ENCODE results near the gene TEX35.

The TEX35 gene

GRCh38 chr1:178510155-178510554, 2.8 kb upstream of the TEX35 start:
- TF ChIP-seq, protein P1, sequence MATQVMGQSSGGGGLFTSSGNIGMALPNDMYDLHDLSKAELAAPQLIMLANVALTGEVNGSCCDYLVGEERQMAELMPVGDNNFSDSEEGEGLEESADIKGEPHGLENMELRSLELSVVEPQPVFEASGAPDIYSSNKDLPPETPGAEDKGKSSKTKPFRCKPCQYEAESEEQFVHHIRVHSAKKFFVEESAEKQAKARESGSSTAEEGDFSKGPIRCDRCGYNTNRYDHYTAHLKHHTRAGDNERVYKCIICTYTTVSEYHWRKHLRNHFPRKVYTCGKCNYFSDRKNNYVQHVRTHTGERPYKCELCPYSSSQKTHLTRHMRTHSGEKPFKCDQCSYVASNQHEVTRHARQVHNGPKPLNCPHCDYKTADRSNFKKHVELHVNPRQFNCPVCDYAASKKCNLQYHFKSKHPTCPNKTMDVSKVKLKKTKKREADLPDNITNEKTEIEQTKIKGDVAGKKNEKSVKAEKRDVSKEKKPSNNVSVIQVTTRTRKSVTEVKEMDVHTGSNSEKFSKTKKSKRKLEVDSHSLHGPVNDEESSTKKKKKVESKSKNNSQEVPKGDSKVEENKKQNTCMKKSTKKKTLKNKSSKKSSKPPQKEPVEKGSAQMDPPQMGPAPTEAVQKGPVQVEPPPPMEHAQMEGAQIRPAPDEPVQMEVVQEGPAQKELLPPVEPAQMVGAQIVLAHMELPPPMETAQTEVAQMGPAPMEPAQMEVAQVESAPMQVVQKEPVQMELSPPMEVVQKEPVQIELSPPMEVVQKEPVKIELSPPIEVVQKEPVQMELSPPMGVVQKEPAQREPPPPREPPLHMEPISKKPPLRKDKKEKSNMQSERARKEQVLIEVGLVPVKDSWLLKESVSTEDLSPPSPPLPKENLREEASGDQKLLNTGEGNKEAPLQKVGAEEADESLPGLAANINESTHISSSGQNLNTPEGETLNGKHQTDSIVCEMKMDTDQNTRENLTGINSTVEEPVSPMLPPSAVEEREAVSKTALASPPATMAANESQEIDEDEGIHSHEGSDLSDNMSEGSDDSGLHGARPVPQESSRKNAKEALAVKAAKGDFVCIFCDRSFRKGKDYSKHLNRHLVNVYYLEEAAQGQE (IDR thresholded peaks at IDR 0.05; ENCODE audit: insufficient read depth in 1 of 2, low read depth in 2 of 2, low read length in 2 of 2): no peak
- no peak for TF ChIP-seq SIN3A (IDR thresholded peaks at IDR 0.05; ENCODE audit: borderline replicate concordance, insufficient read depth, low read length)
- no peak for TF ChIP-seq TAF1 (IDR thresholded peaks at IDR 0.05; ENCODE audit: borderline replicate concordance, insufficient read depth, low read length)
- no peak for TF ChIP-seq FOXP2 (optimal IDR thresholded peaks at IDR 0.05; ENCODE audit: borderline replicate concordance, extremely low read depth, extremely low read length, insufficient read depth)
- TF ChIP-seq POLR2AphosphoS5 (IDR thresholded peaks at IDR 0.05; ENCODE audit: low read depth, low read length): no peak

- TF ChIP-seq TAF1 (IDR thresholded peaks at IDR 0.05; ENCODE audit: borderline replicate concordance, insufficient read depth, low read length) (no peak), FOXP2 (optimal IDR thresholded peaks at IDR 0.05; ENCODE audit: borderline replicate concordance, extremely low read depth, extremely low read length, insufficient read depth) (no peak), POLR2AphosphoS5 (IDR thresholded peaks at IDR 0.05; ENCODE audit: low read depth, low read length) (no peak), SIN3A (IDR thresholded peaks at IDR 0.05; ENCODE audit: borderline replicate concordance, insufficient read depth, low read length) (no peak)
- TF ChIP-seq, protein P1 (IDR thresholded peaks at IDR 0.05; ENCODE audit: insufficient read depth in 1 of 2, low read depth in 2 of 2, low read length in 2 of 2): no peak
Measured at GRCh38 chr1:178513278-178513983, 522 bp downstream of the TEX35 start.

DNA sequence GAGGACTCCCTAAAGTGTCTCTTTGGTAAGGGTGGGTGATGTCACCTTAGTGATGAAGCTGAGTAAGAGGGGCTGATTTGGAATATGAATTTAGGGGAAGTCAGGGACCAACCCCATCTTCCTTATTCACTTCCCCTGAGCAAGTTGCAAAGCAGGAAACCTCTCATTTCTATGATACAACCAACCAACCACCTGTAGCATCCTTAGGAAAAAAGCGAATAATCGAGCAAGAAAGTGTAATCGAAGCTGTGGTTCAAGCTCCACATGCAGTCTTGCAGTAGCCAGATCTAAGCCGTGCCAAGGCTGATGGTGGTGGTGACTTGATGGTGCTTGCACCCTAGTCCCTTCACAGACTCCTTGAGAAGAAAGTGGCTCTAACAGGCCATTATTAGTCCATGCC, 3.2 kb downstream of the TEX35 start:
- no peak for TF ChIP-seq TAF1 (IDR thresholded peaks at IDR 0.05; ENCODE audit: borderline replicate concordance, insufficient read depth, low read length)
- TF ChIP-seq POLR2AphosphoS5 (IDR thresholded peaks at IDR 0.05; ENCODE audit: low read depth, low read length): no peak
- no peak for TF ChIP-seq SIN3A (IDR thresholded peaks at IDR 0.05; ENCODE audit: borderline replicate concordance, insufficient read depth, low read length)
- TF ChIP-seq FOXP2 (optimal IDR thresholded peaks at IDR 0.05; ENCODE audit: borderline replicate concordance, extremely low read depth, extremely low read length, insufficient read depth): no peak
- TF ChIP-seq, protein P1 (IDR thresholded peaks at IDR 0.05; ENCODE audit: insufficient read depth in 1 of 2, low read depth in 2 of 2, low read length in 2 of 2): no peak

- TF ChIP-seq POLR2AphosphoS5 (IDR thresholded peaks at IDR 0.05; ENCODE audit: low read depth, low read length) (no peak), TAF1 (IDR thresholded peaks at IDR 0.05; ENCODE audit: borderline replicate concordance, insufficient read depth, low read length) (no peak), SIN3A (IDR thresholded peaks at IDR 0.05; ENCODE audit: borderline replicate concordance, insufficient read depth, low read length) (no peak)
Measured at GRCh38 chr1:178518894-178519293, 6.0 kb downstream of the TEX35 start.

DNA sequence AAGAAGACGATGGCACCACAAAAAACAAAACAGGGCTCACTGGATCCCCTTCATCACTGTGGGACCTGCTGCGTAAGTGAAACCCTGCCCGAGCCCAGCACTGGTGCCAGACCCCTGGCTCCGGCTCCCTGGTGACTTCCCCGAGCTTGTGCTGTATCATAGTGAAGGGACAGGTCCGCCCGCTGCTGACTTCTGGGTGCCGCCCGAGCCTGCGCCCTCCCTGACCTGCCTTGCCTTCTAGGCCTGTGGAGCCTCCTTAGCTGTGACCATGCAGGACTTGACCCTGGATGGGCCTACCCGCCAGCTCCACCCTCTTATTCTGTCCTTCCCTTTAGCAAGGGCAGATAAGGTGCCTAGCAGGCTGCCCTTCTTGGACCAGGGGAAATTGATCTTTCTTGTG, 7.9 kb downstream of the TEX35 start:
- no peak for TF ChIP-seq POLR2AphosphoS5 (IDR thresholded peaks at IDR 0.05; ENCODE audit: low read depth, low read length)

GRCh38 chr1:178521241-178521640, 8.3 kb downstream of the TEX35 start:
- TF ChIP-seq SIN3A (IDR thresholded peaks at IDR 0.05; ENCODE audit: borderline replicate concordance, insufficient read depth, low read length): no peak
- no peak for TF ChIP-seq FOXP2 (optimal IDR thresholded peaks at IDR 0.05; ENCODE audit: borderline replicate concordance, extremely low read depth, extremely low read length, insufficient read depth)
- TF ChIP-seq TAF1 (IDR thresholded peaks at IDR 0.05; ENCODE audit: borderline replicate concordance, insufficient read depth, low read length): no peak
- TF ChIP-seq, protein P1 (IDR thresholded peaks at IDR 0.05; ENCODE audit: insufficient read depth in 1 of 2, low read depth in 2 of 2, low read length in 2 of 2): no peak
- TF ChIP-seq POLR2AphosphoS5 (IDR thresholded peaks at IDR 0.05; ENCODE audit: low read depth, low read length): no peak
